PC-9 (cell line): Measurements from ENCODE around the gene TSPEAR.

Experiments
- CTCF ChIP-seq: fragments of 200-600 bp; sonication (generic); conservative IDR thresholded peaks from 2 replicates; pipeline ENCODE4 v1.6.1; 2017; ENCODE audit warnings: mixed run types, antibody characterized with exemption, mild to moderate bottlenecking, moderate library complexity
- EZH2 ChIP-seq: fragments of 200-600 bp; sonication (generic); IDR thresholded peaks from 2 replicates; pipeline ENCODE4 v1.8.0; 2017; ENCODE audit warnings: antibody characterized with exemption, low read depth

DNA sequence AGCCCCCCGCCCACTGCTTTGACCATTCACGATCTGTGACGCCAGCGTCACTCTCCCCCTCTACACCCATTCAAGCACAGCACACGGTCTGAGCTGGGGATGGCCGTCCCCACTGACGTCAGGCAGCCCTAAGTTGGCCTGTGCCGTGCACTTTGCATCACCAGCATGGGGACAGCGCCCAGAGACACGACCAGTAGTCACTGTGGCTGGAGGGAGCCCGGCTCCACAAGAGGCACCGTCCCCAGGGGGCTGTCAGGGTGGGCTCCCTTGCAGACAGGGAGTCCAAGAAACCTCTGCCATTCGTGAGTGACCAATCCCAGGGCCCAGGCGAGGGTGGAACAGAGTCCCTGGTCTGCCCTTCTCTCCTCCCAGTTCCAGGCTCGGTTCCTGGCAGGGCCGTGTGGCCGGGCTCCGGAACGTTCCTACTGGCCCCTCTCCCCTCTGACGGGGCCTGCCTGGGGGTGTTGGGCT is 97.2 kb downstream of the TSPEAR start:
- TF ChIP-seq CTCF = no peak
- TF ChIP-seq EZH2 = no peak
